Activated T-helper 1 cell treated with anti-CD3 and anti-CD28 coated beads, Interleukin-12 subunit alpha, Interleukin-12 subunit beta, Interleukin-2, Interleukin-4 antibody, amounts not matched to agents 30 ng/mL and 10 ng/mL and 1 ng/mL, durations not matched to agents 14 hours and 24 hours and 36 hours (primary cell): ENCODE results near the gene TEX22. TPM values are rescaled to one million over a fixed set of nuclear protein-coding genes. Genes with fewer than 3 reads are reported as not detected.

Experiments
- DNase-seq: peaks from one replicate; pipeline ENCODE4 v3.0.0; 2021; ENCODE audit warnings: low spot score
- H3K27ac Mint-ChIP-seq: one replicate; pipeline ENCODE4 v1.8.0; 2021; ENCODE audit warnings: mild to moderate bottlenecking, mixed read lengths
- H3K27me3 Mint-ChIP-seq: one replicate; pipeline ENCODE4 v1.8.0; 2022; ENCODE audit warnings: mild to moderate bottlenecking, moderate library complexity, mixed read lengths; ENCODE audit not compliant: insufficient read depth
- H3K36me3 Mint-ChIP-seq: one replicate; pipeline ENCODE4 v1.8.0; 2021; ENCODE audit warnings: low read depth, mixed read lengths
- H3K4me1 Mint-ChIP-seq: one replicate; pipeline ENCODE4 v1.8.0; 2021; ENCODE audit warnings: low read depth, mixed read lengths
- H3K4me3 Mint-ChIP-seq: one replicate; pipeline ENCODE4 v1.8.0; 2021; ENCODE audit warnings: mild to moderate bottlenecking, moderate library complexity, mixed read lengths
- H3K9me3 Mint-ChIP-seq: one replicate; pipeline ENCODE4 v1.8.0; 2021; ENCODE audit warnings: mixed read lengths
- intact Hi-C: fragments of 100-400 bp; cut with micrococcal nuclease; formaldehyde crosslinking; loops from one replicate; pipeline ENCODE4 v1.15.1; 2024
- total RNA-seq: library from RNA; stranded (reverse); gene quantifications from 2 replicates; pipeline ENCODE4 v1.2.3, GENCODE V29; 2022

Gene TEX22
- total RNA-seq, 1 donor from 2014 or later, result 7.4 TPM

- intact Hi-C loops, result no loop called here
- Mint-ChIP-seq H3K9me3 (no peaks in the 10 kb centered on the region), H3K27ac (no peak overlapping the region), H3K27me3 (no peaks in the 10 kb centered on the region), H3K4me1 (peaks cover 6% of the 10 kb centered on the region), H3K4me3 (no peak overlapping the region), H3K36me3 (no peaks in the 10 kb centered on the region)
- no peak for DNase-seq
These were observed 7.4 kb upstream of the TEX22 start for GRCh38 chr14:105390849-105391500.

DNA sequence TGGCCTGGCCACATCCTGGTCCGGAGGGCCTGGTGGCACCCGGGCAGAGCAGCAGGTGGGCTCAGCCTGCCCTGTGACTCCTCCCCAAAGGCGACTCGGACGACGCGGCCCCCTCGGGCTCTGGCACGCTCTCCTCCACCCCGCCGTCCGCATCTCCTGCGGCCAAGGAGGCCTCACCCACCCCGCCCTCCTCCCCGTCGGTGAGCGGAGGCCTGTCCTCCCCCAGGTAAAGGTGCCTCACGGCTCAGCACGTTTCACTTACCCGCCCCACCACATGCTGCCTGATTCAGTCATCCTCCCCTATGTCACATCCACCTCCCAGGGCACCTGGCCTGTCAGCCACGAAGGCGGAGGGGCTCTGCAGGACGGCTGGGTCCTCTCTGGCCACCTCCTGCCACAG, 6.8 kb upstream of the TEX22 start:
- Mint-ChIP-seq H3K27me3 (no peaks in the 10 kb centered on the region), H3K9me3 (no peaks in the 10 kb centered on the region), H3K27ac (no peak overlapping the region), H3K36me3 (no peaks in the 10 kb centered on the region), H3K4me1 (peaks cover 6% of the 10 kb centered on the region), H3K4me3 (no peak overlapping the region)
- intact Hi-C loops, result no loop called here
- no peak for DNase-seq

DNA sequence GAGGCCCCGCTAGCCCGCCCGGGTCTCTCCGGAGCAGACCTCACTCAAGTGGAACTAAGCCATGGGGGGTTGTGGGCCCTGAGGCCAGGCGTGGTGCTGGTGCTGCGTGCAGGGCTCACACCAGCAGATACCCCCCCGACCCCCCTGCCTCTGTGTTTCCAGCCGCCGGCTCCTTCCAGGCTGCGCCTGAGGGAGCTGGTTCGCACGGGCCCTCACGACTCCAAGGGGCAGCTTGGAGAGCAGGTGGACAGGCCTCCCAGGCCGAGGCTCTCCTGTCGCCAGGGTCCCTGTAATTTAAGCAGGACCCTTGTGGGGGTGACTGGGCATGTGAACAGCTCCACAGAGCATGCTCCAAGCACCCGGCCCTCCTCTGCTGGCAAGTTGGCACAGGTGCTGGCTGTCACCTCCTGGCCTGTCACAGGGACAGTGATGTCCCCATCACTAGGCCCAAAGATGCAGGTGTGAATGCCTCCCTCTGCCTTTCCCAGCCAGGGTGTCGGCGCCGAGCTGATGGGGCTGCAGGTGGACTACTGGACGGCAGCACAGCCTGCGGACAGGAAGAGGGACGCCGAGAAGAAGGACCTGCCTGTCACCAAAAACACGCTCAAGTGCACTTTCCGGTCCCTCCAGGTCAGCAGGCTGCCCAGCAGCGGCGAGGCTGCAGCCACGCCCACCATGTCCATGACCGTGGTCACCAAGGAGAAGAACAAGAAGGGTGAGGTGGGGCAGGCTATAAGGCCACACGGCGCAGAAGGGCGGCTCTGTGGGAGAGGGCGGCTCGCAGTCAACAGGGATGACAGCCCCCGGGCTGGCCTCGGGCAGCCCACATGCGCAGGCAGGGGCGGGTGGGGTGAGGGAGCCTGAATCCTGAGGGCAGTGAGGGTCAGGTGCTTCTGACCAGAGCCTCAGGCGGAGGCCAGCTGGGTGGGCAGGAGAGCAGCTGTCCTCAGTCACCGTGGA, 5.9 kb upstream of the TEX22 start:
- Mint-ChIP-seq H3K27ac (no peak overlapping the region), H3K9me3 (no peaks in the 10 kb centered on the region), H3K27me3 (no peaks in the 10 kb centered on the region), H3K4me1 (peaks cover 6% of the 10 kb centered on the region), H3K36me3 (no peaks in the 10 kb centered on the region), H3K4me3 (no peak overlapping the region)
- no peak for DNase-seq
- intact Hi-C loops, result no loop called here

GRCh38 chr14:105393151-105393550, 5.2 kb upstream of the TEX22 start:
- no peaks in the 10 kb centered on the region for H3K27me3 Mint-ChIP-seq
- no peaks in the 10 kb centered on the region for H3K36me3 Mint-ChIP-seq

DNA sequence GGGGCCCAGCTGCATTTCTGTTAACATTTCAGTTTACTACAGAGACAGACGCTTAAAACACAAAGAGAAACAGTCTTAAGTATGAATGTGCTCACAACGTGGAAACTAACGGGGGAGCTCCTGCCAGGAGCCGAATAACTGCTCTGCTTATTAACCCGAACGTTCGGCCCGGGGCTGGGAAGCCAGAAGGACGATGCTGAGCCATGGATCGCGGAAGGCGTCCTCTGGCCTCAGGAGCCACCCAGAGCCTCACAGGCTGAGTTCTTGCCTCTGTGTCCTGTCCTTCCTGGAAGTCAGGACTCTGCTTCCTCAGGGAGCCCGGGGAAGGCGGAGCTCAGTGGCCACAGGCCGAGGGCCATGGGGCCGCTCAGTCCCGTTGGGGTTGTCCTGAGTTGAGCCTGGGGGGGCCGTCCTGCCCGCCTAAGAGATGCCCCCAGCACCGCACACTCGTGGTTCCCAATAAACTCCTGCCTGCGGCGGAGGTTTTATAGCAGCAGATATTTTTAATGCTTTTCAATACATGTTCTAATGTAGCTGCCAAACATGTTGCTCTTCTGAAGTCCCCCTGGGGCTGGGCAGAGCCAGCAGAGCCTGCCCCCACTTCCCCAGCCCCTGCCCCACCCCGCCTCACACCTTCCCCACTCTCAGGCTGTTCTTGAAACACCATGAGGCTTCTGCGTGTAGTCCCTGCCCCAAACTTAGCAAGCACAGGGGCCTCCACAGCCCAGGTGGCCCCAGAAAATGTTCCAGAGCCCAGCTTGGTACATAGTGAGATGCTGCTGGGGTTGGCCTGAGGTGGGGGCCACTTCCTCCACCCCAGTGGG, 3.4 kb upstream of the TEX22 start:
- Mint-ChIP-seq H3K4me1 (peaks cover 11% of the 10 kb centered on the region), H3K36me3 (peaks cover 5% of the 10 kb centered on the region), H3K9me3 (no peaks in the 10 kb centered on the region), H3K27me3 (no peaks in the 10 kb centered on the region), H3K27ac (no peak overlapping the region), H3K4me3 (no peak overlapping the region)
- intact Hi-C loops, result no loop called here
- DNase-seq, result no peak

More at GRCh38 chr14:105393151-105393550, 5.2 kb upstream of the TEX22 start:
- H3K9me3 Mint-ChIP-seq, result no peaks in the 10 kb centered on the region
- intact Hi-C loops, result no loop called here
- H3K4me1 Mint-ChIP-seq, result peaks cover 6% of the 10 kb centered on the region
- no peak overlapping the region for H3K27ac Mint-ChIP-seq
- DNase-seq, result no peak
- H3K4me3 Mint-ChIP-seq, result no peak overlapping the region

GRCh38 chr14:105395538-105395854, 2.8 kb upstream of the TEX22 start:
- Mint-ChIP-seq H3K4me1 (peaks cover 10% of the 10 kb centered on the region), H3K4me3 (no peak overlapping the region), H3K27ac (no peak overlapping the region), H3K36me3 (peaks cover 9% of the 10 kb centered on the region), H3K9me3 (peaks cover 3% of the 10 kb centered on the region), H3K27me3 (no peaks in the 10 kb centered on the region)
- intact Hi-C loops, result no loop called here
- no peak for DNase-seq

DNA sequence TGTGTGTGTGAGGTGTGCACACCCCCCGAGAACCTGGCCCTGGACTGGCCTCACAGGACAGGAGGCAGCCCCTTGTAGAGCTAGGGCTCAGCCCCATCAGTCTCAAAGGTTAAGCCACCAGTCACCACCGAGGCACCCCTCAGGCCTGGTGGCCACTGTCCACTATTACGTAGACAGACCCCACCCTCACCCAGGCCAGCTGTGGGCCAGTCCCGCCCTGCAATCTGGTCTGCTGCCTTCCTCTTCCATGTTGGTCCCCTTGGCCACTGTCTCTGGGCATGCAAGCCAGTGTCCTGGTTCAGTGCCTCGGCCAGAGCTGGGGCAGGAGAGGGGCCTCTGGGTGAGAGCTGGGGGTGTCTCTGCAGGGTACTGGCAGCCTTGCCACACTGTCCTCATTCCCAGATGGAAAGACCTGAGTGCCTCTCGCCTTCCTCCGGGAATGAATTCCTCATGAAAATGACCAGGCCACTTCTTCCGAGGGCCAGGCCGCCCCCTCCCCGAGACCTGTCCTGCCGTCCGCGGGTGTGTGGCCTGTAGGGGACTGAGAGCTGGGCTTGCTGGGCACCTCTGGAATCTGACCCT, 897 bp upstream of the TEX22 start:
- H3K27me3 Mint-ChIP-seq, result no peaks in the 10 kb centered on the region
- H3K4me3 Mint-ChIP-seq, result peak overlapping the region; percentile 73
- DNase-seq, result no peak
- intact Hi-C loops, result no loop called here
- peaks cover 23% of the 10 kb centered on the region for H3K36me3 Mint-ChIP-seq
- H3K27ac Mint-ChIP-seq, result peak overlapping the region; percentile 84
- peaks cover 5% of the 10 kb centered on the region for H3K9me3 Mint-ChIP-seq
- peaks cover 13% of the 10 kb centered on the region for H3K4me1 Mint-ChIP-seq

DNA sequence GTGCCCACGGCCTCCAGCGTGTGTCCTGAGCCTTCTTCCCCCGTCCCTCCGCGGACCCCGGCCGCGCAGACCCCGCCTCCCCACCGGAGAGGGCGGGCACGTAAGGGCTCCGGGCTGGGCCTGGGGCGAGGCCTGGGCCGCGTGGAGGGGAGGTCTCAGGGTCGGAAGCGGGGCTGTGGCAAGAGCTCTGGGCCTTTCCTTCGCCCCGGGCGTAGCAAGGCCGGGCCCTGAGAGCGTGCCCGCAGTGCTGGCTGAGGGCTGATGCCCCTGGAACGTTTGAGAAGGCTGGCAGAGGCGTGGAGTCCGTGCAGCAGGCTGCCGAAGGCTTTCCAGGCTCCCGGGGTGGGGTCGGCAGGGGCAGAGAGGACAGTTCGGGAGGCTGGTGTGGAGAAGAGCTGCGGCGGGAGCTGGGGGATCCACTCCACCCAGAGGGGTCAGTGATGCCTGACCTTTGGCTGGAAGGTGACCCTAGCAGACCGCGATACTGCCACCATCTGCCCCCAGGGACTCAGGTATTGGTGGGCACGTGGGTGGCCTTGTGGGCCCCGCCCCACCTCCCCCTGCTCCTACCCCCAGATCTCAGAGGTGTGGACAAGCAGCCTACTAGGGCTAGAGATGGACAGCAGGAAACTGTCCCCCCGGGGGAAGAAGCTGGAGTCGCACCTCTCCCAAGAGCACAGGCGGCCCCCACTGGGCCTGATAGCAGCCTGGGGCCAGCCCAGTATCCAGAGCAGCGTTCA, 558 bp downstream of the TEX22 start:
- Mint-ChIP-seq H3K36me3 (peaks cover 27% of the 10 kb centered on the region), H3K4me3 (peak overlapping the region; percentile 93), H3K4me1 (peaks cover 15% of the 10 kb centered on the region), H3K27ac (peak overlapping the region; percentile 89), H3K9me3 (peaks cover 5% of the 10 kb centered on the region), H3K27me3 (no peaks in the 10 kb centered on the region)
- DNase-seq, result peak; percentile 45
- intact Hi-C loops, result loop anchor here (1.0 to 2.0 kb wide), 5 partner anchors 16 to 92 kb away; partner anchors contain the start of genes MTA1, PACS2 and TEDC1

DNA sequence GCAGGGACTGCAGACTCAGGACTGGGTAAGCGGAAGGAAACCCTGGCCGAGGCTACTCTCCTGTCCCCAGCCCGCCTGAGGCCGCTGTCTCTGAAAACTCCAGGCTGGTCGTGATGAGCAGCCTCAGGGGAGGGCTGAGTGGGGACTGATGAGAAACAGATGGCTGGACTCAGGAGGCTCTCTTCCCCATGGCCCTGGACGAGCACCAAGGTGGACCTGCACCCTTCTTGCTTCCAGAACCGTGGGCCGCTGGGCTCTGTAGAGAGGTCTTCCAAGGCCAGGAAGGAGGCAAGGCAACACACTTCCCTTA, 1.1 kb downstream of the TEX22 start:
- H3K4me3 Mint-ChIP-seq, result peak overlapping the region; percentile 93
- H3K9me3 Mint-ChIP-seq, result peaks cover 5% of the 10 kb centered on the region
- H3K36me3 Mint-ChIP-seq, result peaks cover 27% of the 10 kb centered on the region
- intact Hi-C loops, result loop anchor here (2.0 kb wide), 1 partner anchor 29 kb away; no protein-coding TSS in a partner anchor
- H3K27ac Mint-ChIP-seq, result peak overlapping the region; percentile 89
- H3K27me3 Mint-ChIP-seq, result no peaks in the 10 kb centered on the region
- peaks cover 20% of the 10 kb centered on the region for H3K4me1 Mint-ChIP-seq
- DNase-seq, result no peak

DNA sequence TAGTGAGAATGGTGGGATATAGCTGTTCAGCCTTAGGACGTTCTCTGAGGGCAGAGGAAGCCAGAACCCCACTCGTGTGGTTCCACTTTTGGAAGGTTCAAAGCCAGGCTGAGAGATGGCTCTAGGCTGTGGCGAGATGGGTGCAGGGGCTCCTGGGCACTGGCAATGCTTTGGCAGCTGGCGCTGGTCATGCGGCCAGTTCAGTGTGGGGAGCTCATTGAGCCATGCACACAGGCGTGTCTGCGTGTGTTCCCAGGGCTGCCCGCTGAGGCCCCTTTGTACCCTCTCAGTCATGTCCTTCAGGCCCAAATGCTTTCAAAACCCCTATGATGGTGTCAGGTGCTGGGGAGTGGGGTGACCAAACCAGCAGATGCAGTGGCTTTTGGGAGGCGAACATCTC, 1.7 kb downstream of the TEX22 start:
- DNase-seq, result no peak
- H3K9me3 Mint-ChIP-seq, result peaks cover 5% of the 10 kb centered on the region
- peak overlapping the region; percentile 89 for H3K27ac Mint-ChIP-seq
- H3K4me3 Mint-ChIP-seq, result peak overlapping the region; percentile 93
- no peaks in the 10 kb centered on the region for H3K27me3 Mint-ChIP-seq
- H3K4me1 Mint-ChIP-seq, result peaks cover 26% of the 10 kb centered on the region
- H3K36me3 Mint-ChIP-seq, result peaks cover 31% of the 10 kb centered on the region
- intact Hi-C loops, result no loop called here

GRCh38 chr14:105401699-105402098, 3.4 kb downstream of the TEX22 start:
- no peak for DNase-seq
- peaks cover 30% of the 10 kb centered on the region for H3K4me1 Mint-ChIP-seq
- H3K27ac Mint-ChIP-seq, result no peak overlapping the region
- H3K9me3 Mint-ChIP-seq, result peaks cover 5% of the 10 kb centered on the region
- intact Hi-C loops, result no loop called here
- no peaks in the 10 kb centered on the region for H3K27me3 Mint-ChIP-seq
- H3K36me3 Mint-ChIP-seq, result peaks cover 34% of the 10 kb centered on the region
- H3K4me3 Mint-ChIP-seq, result no peak overlapping the region

DNA sequence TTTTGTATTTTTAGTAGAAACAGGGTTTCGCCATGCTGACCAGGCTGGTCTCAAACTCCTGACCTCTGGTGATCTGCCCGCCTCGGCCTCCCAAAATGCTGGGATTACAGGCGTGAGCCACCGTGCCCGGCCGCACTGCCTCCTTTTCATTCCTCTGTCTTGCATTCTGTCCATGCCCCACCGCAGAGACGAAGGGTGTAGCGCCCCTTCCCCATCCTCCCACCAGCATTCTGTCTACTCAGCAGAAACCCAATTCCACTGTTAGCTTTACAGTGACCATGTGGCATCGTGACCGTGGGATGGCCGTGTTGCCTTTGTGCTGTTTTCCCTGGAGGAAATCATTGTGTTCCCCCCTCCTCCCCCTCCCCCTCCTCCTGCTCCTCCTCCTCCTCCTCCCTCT, 10.3 kb downstream of the TEX22 start:
- Mint-ChIP-seq H3K36me3 (peaks cover 8% of the 10 kb centered on the region), H3K4me3 (no peak overlapping the region), H3K27me3 (peaks cover 23% of the 10 kb centered on the region), H3K9me3 (no peaks in the 10 kb centered on the region), H3K4me1 (peaks cover 17% of the 10 kb centered on the region), H3K27ac (no peak overlapping the region)
- intact Hi-C loops, result no loop called here
- DNase-seq, result no peak
